ENCODE data around the gene EIF4G3.

DNA sequence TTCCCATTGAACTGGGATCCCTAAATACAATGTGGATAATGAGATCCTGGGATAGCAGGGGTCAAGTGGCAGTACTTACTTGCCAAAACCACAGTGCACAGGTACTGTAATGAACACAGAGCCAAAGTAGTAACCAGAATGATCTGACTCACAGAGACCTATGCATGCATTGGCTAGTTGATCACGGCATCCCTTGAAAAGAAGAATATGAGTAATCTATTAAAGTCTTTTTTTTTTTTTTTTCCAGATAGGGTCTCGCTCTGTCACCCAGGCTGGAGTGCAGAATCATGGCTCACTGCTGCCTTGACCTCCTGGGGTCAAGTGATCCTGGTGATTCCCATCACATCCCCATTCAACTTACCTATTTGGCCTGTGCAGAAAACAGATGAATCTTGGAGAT is 29.4 kb upstream of the EIF4G3 start:
- TF ChIP-seq POLR2AphosphoS5 (IDR thresholded peaks at IDR 0.05; ENCODE audit: borderline replicate concordance, low read depth, low read length) (no peak), FOXP2 (optimal IDR thresholded peaks at IDR 0.05; ENCODE audit: control extremely low read depth, extremely low read length, insufficient read depth) (no peak), EZH2 (IDR thresholded peaks at IDR 0.05) (no peak)

Data from SK-N-MC (cell line).